HepG2 (cell line): ENCODE measurements around the gene TCF25. TPM values are rescaled to one million over a fixed set of nuclear protein-coding genes. Genes with fewer than 3 reads are reported as not detected.

Experiments
- ATAC-seq: fragments of 200-7000 bp; cut with Tn5 transposase; 3 replicates; pipeline ENCODE4 v1.9.1; 2020; ENCODE audit warnings: mild to moderate bottlenecking, moderate library complexity
- BruUV-seq: library from RNA; stranded (reverse); fragments of 400-500 nt; replicated peaks from 2 replicates; lab custom pipeline; 2021; lab: Mats Ljungman, UMichigan
- CTCF ChIA-PET: fragments of 300-600 bp; formaldehyde crosslinking; extraction: SDS; loops from one replicate; lab custom pipeline; 2021; ENCODE audit warnings: low total read pairs, inconsistent platforms, low intra/inter-chr PET ratio; lab: Yijun Ruan, JAX
- POLR2A ChIA-PET: fragments of 350-600 bp; sonication (Branson Sonifier 250); formaldehyde crosslinking; loops from one replicate; lab custom pipeline; 2020; ENCODE audit warnings: antibody characterized with exemption, inconsistent platforms; lab: Yijun Ruan, JAX
- DNase-seq: peaks from one replicate; pipeline ENCODE4 v3.0.0-alpha.2; 2015; ENCODE audit warnings: low spot score
- FAIRE-seq: peaks from 3 replicates; lab custom pipeline; 2011; peaks lifted over from hg19 to GRCh38; lab: Jason Lieb, UNC
- H2AFZ ChIP-seq: one replicate; pipeline ENCODE4 v1.6.1; 2011; ENCODE audit warnings: low read length, inconsistent platforms
- H3K27ac ChIP-seq: fragments of 300-600 bp; 3 replicates; pipeline ENCODE4 v1.8.0; 2011; ENCODE audit warnings: mixed run types, mild to moderate bottlenecking, mixed read lengths, low read length, inconsistent platforms; ENCODE audit not compliant: insufficient read depth; ENCODE audit errors: extremely low read length
- H3K27me3 ChIP-seq, 2 experiments: fragments of 200-600 bp in 1 of 2; 2 replicates in 1 of 2; 3 replicates in 1 of 2; pipeline versions ENCODE4 v1.6.0 to v1.8.0; 2011; ENCODE audit warnings: low read length in 2 of 2, mild to moderate bottlenecking in 2 of 2, moderate library complexity in 2 of 2, inconsistent platforms in 1 of 2; ENCODE audit not compliant: insufficient read depth in 2 of 2, control insufficient read depth in 1 of 2
- H3K36me3 ChIP-seq, 2 experiments: fragments of 200-600 bp in 1 of 2; replicated peaks in 1 of 2; 2 replicates in 1 of 2; 3 replicates in 1 of 2; pipeline versions ENCODE4 v1.5.1 to v1.8.0; 2011; ENCODE audit warnings: low read length in 2 of 2, inconsistent platforms in 1 of 2; ENCODE audit not compliant: insufficient read depth in 2 of 2, control insufficient read depth in 1 of 2
- H3K4me1 ChIP-seq: 2 replicates; pipeline ENCODE4 v1.5.1; 2012; ENCODE audit warnings: low read length, inconsistent platforms; ENCODE audit not compliant: insufficient read depth
- H3K4me2 ChIP-seq: 2 replicates; pipeline ENCODE4 v1.6.0; 2011; ENCODE audit warnings: low read depth, low read length, inconsistent platforms
- H3K4me3 ChIP-seq, 3 experiments: fragments of 200-600 bp in 1 of 3; sonication (generic), shearing (Covaris generic) in 1 of 3; replicated peaks in 1 of 3; 2 replicates each; pipeline ENCODE4 v1.5.1; 2011 to 2016; ENCODE audit warnings: low read length in 3 of 3, inconsistent platforms in 2 of 3, low read depth in 2 of 3, mild to moderate bottlenecking in 2 of 3, control low read depth in 1 of 3, mixed read lengths in 1 of 3; ENCODE audit not compliant: insufficient read depth in 1 of 3
- H3K79me2 ChIP-seq: one replicate; pipeline ENCODE4 v1.6.1; 2011; ENCODE audit warnings: low read length, inconsistent platforms; ENCODE audit not compliant: insufficient read depth
- H3K9ac ChIP-seq: 2 replicates; pipeline ENCODE4 v1.6.0; 2011; ENCODE audit warnings: mild to moderate bottlenecking, low read depth, low read length, inconsistent platforms; ENCODE audit not compliant: insufficient read depth
- H3K9me3 ChIP-seq: 2 replicates; pipeline ENCODE4 v1.5.1; 2012; ENCODE audit warnings: mild to moderate bottlenecking, low read length
- H4K20me1 ChIP-seq: 2 replicates; pipeline ENCODE4 v1.6.0; 2011; ENCODE audit warnings: inconsistent platforms, mild to moderate bottlenecking, low read length, moderate library complexity; ENCODE audit not compliant: insufficient read depth
- CEBPZ ChIP-seq: IDR thresholded peaks from 2 replicates; pipeline ENCODE4 v1.6.1; 2012; ENCODE audit warnings: low read length, improper control_type of control experiment
- CTCF ChIP-seq: sonication (generic); formaldehyde crosslinking; IDR thresholded peaks from 2 replicates; pipeline ENCODE4 v1.5.0; 2020; ENCODE audit warnings: mild to moderate bottlenecking, missing genetic modification reagents, moderate library complexity
- GATAD2A ChIP-seq: IDR thresholded peaks from 2 replicates; pipeline ENCODE4 v1.6.1; 2016
- IRF2 ChIP-seq: IDR thresholded peaks from 2 replicates; pipeline ENCODE4 v1.6.1; 2018; ENCODE audit warnings: missing genetic modification reagents, missing compliant biosample characterization
- KAT7 ChIP-seq: IDR thresholded peaks from 2 replicates; pipeline ENCODE4 v1.6.1; 2018; ENCODE audit warnings: borderline replicate concordance, missing compliant biosample characterization
- KLF15 ChIP-seq: sonication (generic); formaldehyde crosslinking; IDR thresholded peaks from 2 replicates; pipeline ENCODE4 v1.8.1; 2023; ENCODE audit warnings: borderline replicate concordance, mild to moderate bottlenecking, inconsistent platforms, missing genetic modification reagents, mixed read lengths
- MLXIP ChIP-seq: sonication (generic); formaldehyde crosslinking; IDR thresholded peaks from 2 replicates; pipeline ENCODE4 v1.9.0; 2021; ENCODE audit warnings: missing genetic modification reagents, borderline replicate concordance
- SMC3 ChIP-seq: IDR thresholded peaks from 2 replicates; pipeline ENCODE4 v1.6.1; 2011; ENCODE audit warnings: low read length, improper control_type of control experiment
- STAG1 ChIP-seq: sonication (generic); formaldehyde crosslinking; IDR thresholded peaks from 2 replicates; pipeline ENCODE4 v1.4.0; 2020; ENCODE audit warnings: missing genetic modification reagents
- ZBTB7B ChIP-seq: sonication (generic); formaldehyde crosslinking; IDR thresholded peaks from 2 replicates; pipeline ENCODE4 v1.4.0; 2020; ENCODE audit warnings: missing genetic modification reagents
- ZFP90 ChIP-seq: sonication (generic); formaldehyde crosslinking; IDR thresholded peaks from 2 replicates; pipeline ENCODE4 v1.8.0; 2022; ENCODE audit warnings: missing genetic modification reagents, mild to moderate bottlenecking, inconsistent platforms, borderline replicate concordance
- ZFP91 ChIP-seq: sonication (generic); formaldehyde crosslinking; IDR thresholded peaks from 2 replicates; pipeline ENCODE4 v1.9.0; 2022; ENCODE audit warnings: missing genetic modification reagents, mild to moderate bottlenecking, borderline replicate concordance
- ZIK1 ChIP-seq: sonication (generic); formaldehyde crosslinking; IDR thresholded peaks from 2 replicates; pipeline ENCODE4 v1.5.0; 2020; ENCODE audit warnings: mild to moderate bottlenecking, low read depth, missing genetic modification reagents, borderline replicate concordance
- WGBS: methylation state at CpG from one replicate; pipeline ENCODE4 v1.1.6; 2017; ENCODE audit warnings: low lambda C conversion rate; 5-methylcytosine and 5-hydroxymethylcytosine counted together
- in situ Hi-C: cut with HindIII; loops from 2 replicates; pipeline ENCODE4 v1.10.0; 2017; ENCODE audit warnings: low pct_unique_long_range_greater_than_20kb; ENCODE audit not compliant: extremely low pct_ligation_motif_present
- intact Hi-C: fragments of 100-400 bp; cut with micrococcal nuclease; formaldehyde crosslinking; loops from one replicate; pipeline ENCODE4 v1.10.0; 2022; ENCODE audit not compliant: unreplicated experiment
- polyA plus RNA-seq, 8 experiments: library from polyadenylated mRNA; depleted of rRNA in 3 of 8; stranded (reverse) in 7 of 8; unstranded in 1 of 8; fragments of >200 nt; fragmentation: Illumina TruSeq in 4 of 8; extraction: Trizol in 4 of 8; gene quantifications; 2 replicates each; pipeline versions ENCODE4 v1.2.1 to v1.2.3, GENCODE V29; 2011 to 2016; ENCODE audit warnings: low read depth in 4 of 8, missing spikeins in 1 of 8, mixed read lengths in 1 of 8; ENCODE audit not compliant: insufficient read depth in 1 of 8
- total RNA-seq, 5 experiments: library from RNA; depleted of rRNA; stranded (reverse); fragments of >200 nt; fragmentation: Illumina TruSeq; extraction: Trizol; gene quantifications; 2 replicates each; pipeline ENCODE4 v1.2.3, GENCODE V29; 2016; ENCODE audit warnings: low read depth in 1 of 5

The TCF25 gene
- total and polyA plus RNA-seq, 2 of the 13 experiments (the other 11 are each of a cell fraction or from before 2014, with no cell fraction given): 138 to 206 TPM

- TF ChIP-seq MLXIP: no peak
- TF ChIP-seq GATAD2A (CRISPR knock-in tag): no peak
Observed at GRCh38 chr16:89944773-89945172, 71.4 kb downstream of the TCF25 start (continued).

- no peak for ATAC-seq
Observed at GRCh38 chr16:89945654-89946053, 72.3 kb downstream of the TCF25 start.

More at GRCh38 chr16:89945654-89946053, 72.3 kb downstream of the TCF25 start:
- Histone ChIP-seq H4K20me1 (no peaks in the 10 kb centered on the region), H3K4me3 (no peak overlapping the region), H3K4me1 (peaks cover 32% of the 10 kb centered on the region), H3K36me3 (no peaks in the 10 kb centered on the region), H3K27ac (no peak overlapping the region), H2AFZ (no peak overlapping the region), H3K9ac (no peak overlapping the region), H3K79me2 (peaks cover 13% of the 10 kb centered on the region), H3K4me2 (no peak overlapping the region; the same call in 1 of the 2 replicates), H3K9me3 (no peaks in the 10 kb centered on the region), H3K27me3 (peaks cover 0 to 34% of the 10 kb centered on the region in 2 experiments; a peak in 4 of 5 replicates)
- intact Hi-C loops: no loop called here
- FAIRE-seq: no peak
- TF ChIP-seq KLF15 (CRISPR knock-in tag) (no peak), SMC3 (peak; percentile 11; the same call in 1 of the 2 replicates), STAG1 (CRISPR knock-in tag) (peak; percentile 12; the same call in 1 of the 2 replicates), ZBTB7B (CRISPR knock-in tag) (no peak), CTCF (peak; percentile 46), ZFP91 (CRISPR knock-in tag) (no peak), KAT7 (no peak), ZIK1 (no peak), IRF2 (CRISPR knock-in tag) (0 out of 2 replicates have a peak, but pooled peaks have one; percentile 13), ZFP90 (no peak), CEBPZ (no peak)
- no peak for DNase-seq
- WGBS: 15% methylated on average over 7 of the region's 7 CpGs
- POLR2A ChIA-PET: interaction anchor here (2.5 kb wide), 1 partner anchor 23 kb away, joined by 11 read pairs; the partner anchor contains the start of gene TUBB3
- CTCF ChIA-PET: no interaction called here
- no TSS peak for BruUV-seq
- in situ Hi-C loops: no loop called here
